AG08396 (cell line): ENCODE measurements around the gene GJA5.

Experiments
- DNase-seq: peaks from one replicate; pipeline ENCODE4 v3.0.0; 2012; ENCODE audit warnings: low spot score, mixed read lengths

GJA5 gene

GRCh38 chr1:147760481-147761260 is at the start of gene GJA5:
TSS of gene GJA5 (minus strand) at chr1:147760602. CDS start at chr1:147759238, 1,364 bp downstream.
- no peak for DNase-seq

GRCh38 chr1:147809236-147809635 is 48.8 kb upstream of the GJA5 start:
- no peak for DNase-seq

GRCh38 chr1:147808025-147808424 is 47.6 kb upstream of the GJA5 start:
- no peak for DNase-seq

GRCh38 chr1:147807405-147807804 is 47.0 kb upstream of the GJA5 start:
- no peak for DNase-seq

GRCh38 chr1:147804942-147805723 is 44.7 kb upstream of the GJA5 start:
- no peak for DNase-seq

- DNase-seq: no peak
Measured at GRCh38 chr1:147800804-147801203, 40.4 kb upstream of the GJA5 start.

- DNase-seq: no peak
Measured at GRCh38 chr1:147798731-147799130, 38.3 kb upstream of the GJA5 start.

- DNase-seq: no peak
Measured at GRCh38 chr1:147794570-147794969, 34.2 kb upstream of the GJA5 start.

GRCh38 chr1:147791876-147792275 is 31.5 kb upstream of the GJA5 start:
- no peak for DNase-seq

GRCh38 chr1:147787765-147788164 is 27.4 kb upstream of the GJA5 start:
- no peak for DNase-seq

- no peak for DNase-seq
Measured at GRCh38 chr1:147786536-147786935, 26.1 kb upstream of the GJA5 start.

- no peak for DNase-seq
Measured at GRCh38 chr1:147785794-147786506, 25.5 kb upstream of the GJA5 start.

- DNase-seq: no peak
Measured at GRCh38 chr1:147784941-147785340, 24.5 kb upstream of the GJA5 start.

- DNase-seq: no peak
Measured at GRCh38 chr1:147781056-147781471, 20.7 kb upstream of the GJA5 start.

- DNase-seq: no peak
Measured at GRCh38 chr1:147777694-147778093, 17.3 kb upstream of the GJA5 start.

- DNase-seq: no peak
Measured at GRCh38 chr1:147773215-147773715, 12.9 kb upstream of the GJA5 start.

GRCh38 chr1:147772570-147772969 is 12.2 kb upstream of the GJA5 start:
- no peak for DNase-seq

- DNase-seq: no peak
Measured at GRCh38 chr1:147771226-147772125, 11.1 kb upstream of the GJA5 start.

- no peak for DNase-seq
Measured at GRCh38 chr1:147769106-147769505, 8.7 kb upstream of the GJA5 start.

GRCh38 chr1:147768582-147768981 is 8.2 kb upstream of the GJA5 start:
- no peak for DNase-seq

- no peak for DNase-seq
Measured at GRCh38 chr1:147768101-147768500, 7.7 kb upstream of the GJA5 start.
